ENCODE results near the gene GASK1A.

DNA sequence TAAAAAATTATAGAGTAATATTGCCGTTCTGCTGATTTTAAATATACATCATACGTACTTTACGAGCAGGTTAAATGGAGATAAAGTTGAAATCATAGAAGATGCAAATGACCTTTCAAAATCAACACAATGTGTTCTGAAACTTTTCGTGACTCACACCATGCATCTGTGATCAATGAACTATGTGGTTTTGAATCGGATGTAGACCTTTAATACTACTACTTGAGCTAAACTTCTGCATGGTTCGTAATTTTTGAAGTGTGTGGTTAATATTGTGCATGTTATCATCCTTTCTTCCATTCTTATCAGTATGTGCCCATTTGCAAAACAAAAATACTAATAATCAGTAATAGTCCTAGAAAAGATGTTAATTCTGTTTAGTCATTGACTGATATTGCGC is 58.9 kb downstream of the GASK1A start:
- TF ChIP-seq, protein P1, sequence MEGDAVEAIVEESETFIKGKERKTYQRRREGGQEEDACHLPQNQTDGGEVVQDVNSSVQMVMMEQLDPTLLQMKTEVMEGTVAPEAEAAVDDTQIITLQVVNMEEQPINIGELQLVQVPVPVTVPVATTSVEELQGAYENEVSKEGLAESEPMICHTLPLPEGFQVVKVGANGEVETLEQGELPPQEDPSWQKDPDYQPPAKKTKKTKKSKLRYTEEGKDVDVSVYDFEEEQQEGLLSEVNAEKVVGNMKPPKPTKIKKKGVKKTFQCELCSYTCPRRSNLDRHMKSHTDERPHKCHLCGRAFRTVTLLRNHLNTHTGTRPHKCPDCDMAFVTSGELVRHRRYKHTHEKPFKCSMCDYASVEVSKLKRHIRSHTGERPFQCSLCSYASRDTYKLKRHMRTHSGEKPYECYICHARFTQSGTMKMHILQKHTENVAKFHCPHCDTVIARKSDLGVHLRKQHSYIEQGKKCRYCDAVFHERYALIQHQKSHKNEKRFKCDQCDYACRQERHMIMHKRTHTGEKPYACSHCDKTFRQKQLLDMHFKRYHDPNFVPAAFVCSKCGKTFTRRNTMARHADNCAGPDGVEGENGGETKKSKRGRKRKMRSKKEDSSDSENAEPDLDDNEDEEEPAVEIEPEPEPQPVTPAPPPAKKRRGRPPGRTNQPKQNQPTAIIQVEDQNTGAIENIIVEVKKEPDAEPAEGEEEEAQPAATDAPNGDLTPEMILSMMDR (IDR thresholded peaks at IDR 0.05; ENCODE audit: low read depth, low read length): no peak
- no peak for TF ChIP-seq EZH2phosphoT487 (IDR thresholded peaks at IDR 0.05; ENCODE audit: low read depth)

All from OCI-LY3 (cell line).